ENCODE measurements around the gene DZIP1. TPM values are rescaled to one million over a fixed set of nuclear protein-coding genes. Genes with fewer than 3 reads are reported as not detected.

The DZIP1 gene
- total and polyA plus RNA-seq, 2 of the 8 experiments (the other 6 are each of a cell fraction or from before 2014, with no cell fraction given) = 7.6 to 24.6 TPM

DNA sequence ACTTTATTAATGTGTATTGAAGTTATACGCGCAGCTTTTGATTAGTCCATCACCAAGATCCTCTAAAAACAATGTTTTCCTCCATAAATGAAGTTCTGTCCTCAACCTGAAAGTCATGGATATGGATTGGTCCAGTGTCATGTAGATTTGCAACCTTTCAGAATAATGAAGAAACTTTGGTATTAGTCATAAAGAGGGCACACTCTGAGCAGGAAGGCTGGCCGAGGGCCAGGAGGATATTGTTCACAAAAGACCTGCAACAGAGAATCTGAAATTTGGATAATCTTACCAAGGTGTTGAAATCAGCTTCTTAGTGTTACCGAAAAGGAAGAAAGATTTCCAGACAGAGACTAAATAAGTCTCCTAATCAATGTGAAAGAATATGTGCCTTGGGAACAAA lies 71.3 kb downstream of the DZIP1 start:
- Histone ChIP-seq H2BK5ac (ENCODE audit: low read depth, low read length) (no peak overlapping the region), H3K23me2 (ENCODE audit: low read depth, low read length) (no peaks in the 10 kb centered on the region), H3K27me3 (replicated peaks in 1 of 4; ENCODE audit: control insufficient read depth in 3 of 4, extremely low read depth in 1 of 4, insufficient read depth in 3 of 4, low read length in 3 of 4) (no peaks in the 10 kb centered on the region), H2AK5ac (ENCODE audit: low read depth, low read length) (no peak overlapping the region), H3K4ac (replicated peaks; ENCODE audit: insufficient read length, low read depth, low read length) (no peak overlapping the region), H3K27ac (ENCODE audit: low read depth, low read length) (no peak overlapping the region), H2BK12ac (ENCODE audit: low read depth, low read length) (no peak overlapping the region), H3K23ac (ENCODE audit: insufficient read length) (no peak overlapping the region), H2BK15ac (ENCODE audit: low read length) (no peak overlapping the region), H4K20me1 (replicated peaks in 1 of 2; ENCODE audit: control insufficient read depth in 1 of 2, insufficient read depth in 2 of 2, low read length in 2 of 2) (peaks cover 0 to 3% of the 10 kb centered on the region in 2 experiments), H3K4me3 (ENCODE audit: extremely low read depth in 1 of 4, insufficient read depth in 2 of 4, low read depth in 3 of 4, low read length in 4 of 4) (no peak overlapping the region), H3K36me3 (ENCODE audit: control insufficient read depth in 2 of 4, insufficient read depth in 4 of 4, low read length in 3 of 4) (peaks cover 0 to 14% (median 3%) of the 10 kb centered on the region in 4 experiments; a peak in 3 of 8 replicates), H3K9ac (replicated peaks in 1 of 4; ENCODE audit: extremely low read depth in 1 of 4, low read depth in 3 of 4, low read length in 3 of 4) (no peak overlapping the region), H4K8ac (ENCODE audit: extremely low read depth, insufficient read depth, low read length) (no peak overlapping the region), H2AFZ (ENCODE audit: low read length) (no peak overlapping the region), H3K9me3 (ENCODE audit: insufficient read depth in 2 of 2, low read depth in 1 of 2, low read length in 1 of 2) (no peaks in the 10 kb centered on the region), H3K4me2 (ENCODE audit: insufficient read depth in 1 of 2, low read depth in 2 of 2, low read length in 2 of 2) (no peak overlapping the region), H3K79me1 (ENCODE audit: low read depth, low read length) (no peaks in the 10 kb centered on the region; the same call in 1 of the 2 replicates), H3K79me2 (ENCODE audit: control insufficient read depth in 1 of 2, insufficient read depth in 2 of 2, low read length in 2 of 2) (no peaks in the 10 kb centered on the region), H3K56ac (replicated peaks; ENCODE audit: insufficient read length, low read depth, low read length) (no peak overlapping the region), H3K14ac (ENCODE audit: insufficient read length) (no peak overlapping the region), H4K91ac (replicated peaks; ENCODE audit: insufficient read length, low read length) (no peak overlapping the region), H3K4me1 (replicated peaks in 1 of 4; ENCODE audit: control insufficient read depth in 3 of 4, insufficient read depth in 4 of 4, low read length in 3 of 4) (no peaks in the 10 kb centered on the region), H4K5ac (ENCODE audit: insufficient read length, low read depth, low read length) (no peak overlapping the region), H2BK120ac (replicated peaks; ENCODE audit: low read depth, low read length) (no peak overlapping the region), H3K18ac (ENCODE audit: extremely low read depth, low read length) (no peak overlapping the region), H2BK20ac (ENCODE audit: low read length) (no peak overlapping the region)
- WGBS, 2 experiments (ENCODE audit: extremely low coverage in 1 of 2, insufficient coverage in 1 of 2, insufficient read length in 1 of 2, insufficient replicate concordance in 2 of 2, low coverage in 1 of 2, low lambda C conversion rate in 2 of 2, missing lambda C conversion rate in 1 of 2) = 96% methylated on average over 4 of the region's 4 CpGs; no CpG with 5 or more reads in 1 of the 2 experiments
- DNase-seq (ENCODE audit: low read depth in 1 of 2, low spot score in 2 of 2) (no peak), FAIRE-seq (no peak)
- CTCF ChIA-PET (ENCODE audit: partially characterized antibody) = interaction anchor here (1.2 kb wide), 1 partner anchor 51 kb away, joined by 3 read pairs; no protein-coding TSS in a partner anchor
- POLR2A ChIA-PET (ENCODE audit: partially characterized antibody) = no interaction called here
- TF ChIP-seq POLR2AphosphoS5 (IDR thresholded peaks at IDR 0.05; ENCODE audit: low read depth, low read length) = no peak
- no peak for TF ChIP-seq KDM1A (IDR thresholded peaks at IDR 0.05; ENCODE audit: borderline replicate concordance, low read length)
- TF ChIP-seq NANOG (IDR thresholded peaks at IDR 0.05; ENCODE audit: insufficient read depth, low read depth, low read length, poor library complexity, severe bottlenecking) = no peak
- no peak for TF ChIP-seq BRCA1 (IDR thresholded peaks at IDR 0.05; ENCODE audit: low read depth, low read length)
- no peak for TF ChIP-seq CBX8 (IDR thresholded peaks at IDR 0.05; ENCODE audit: borderline replicate concordance, low read depth, low read length)

Data from H1 (cell line).